GM19372 (cell line): ENCODE measurements around the gene JMJD4.
A peak's percentile ranks its signal among the peaks of the same experiment; 100 is the strongest.
"Not testable (repeated sequence)": the region's sequence is repeated elsewhere in the genome, so short reads cannot be mapped to it uniquely, and the experiment has no call there.

ENCODE experiments used
- ATAC-seq: cut with Tn5 transposase; IDR thresholded peaks from one replicate; pipeline ENCODE4 v1.9.1; 2021; ENCODE audit warnings: mild to moderate bottlenecking, low read depth, moderate library complexity; ENCODE audit not compliant: unreplicated experiment

JMJD4 gene

GRCh38 chr1:227733751-227734545 is 1.2 kb downstream of the JMJD4 start:
- no peak for ATAC-seq

- no peak for ATAC-seq
Measured at GRCh38 chr1:227733309-227733705, 1.8 kb downstream of the JMJD4 start.

- no peak for ATAC-seq
Measured at GRCh38 chr1:227732586-227733308, 2.4 kb downstream of the JMJD4 start.

- no peak for ATAC-seq
Measured at GRCh38 chr1:227731696-227732585, 3.2 kb downstream of the JMJD4 start.

GRCh38 chr1:227731241-227731677 is 3.8 kb downstream of the JMJD4 start:
- ATAC-seq: no peak

DNA sequence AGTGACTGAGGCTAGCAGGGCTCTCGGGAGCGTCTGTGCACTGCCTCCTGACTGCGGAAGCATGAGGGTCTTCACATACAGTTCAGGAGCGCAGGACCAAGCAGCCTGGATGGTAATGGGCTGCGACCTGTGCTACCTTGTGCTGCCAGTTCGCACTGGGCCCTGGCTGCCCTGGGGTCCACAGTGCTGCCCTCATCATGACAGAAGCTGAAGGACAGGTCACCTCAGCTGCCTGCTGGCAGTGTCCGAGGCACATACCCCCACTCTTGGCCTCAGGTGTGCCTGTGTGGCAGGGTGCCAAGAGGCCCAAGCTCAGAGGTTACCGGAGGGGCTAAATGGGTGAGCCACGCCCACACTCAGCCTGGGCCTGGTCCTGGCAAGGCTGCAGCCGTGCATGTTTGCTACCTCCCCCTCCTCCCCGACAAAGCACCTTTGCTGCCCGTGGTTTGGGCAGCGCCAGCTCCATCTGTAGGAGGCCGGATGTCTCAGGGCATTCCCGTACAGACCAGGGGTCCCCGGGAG is 4.4 kb downstream of the JMJD4 start:
- ATAC-seq: no peak

DNA sequence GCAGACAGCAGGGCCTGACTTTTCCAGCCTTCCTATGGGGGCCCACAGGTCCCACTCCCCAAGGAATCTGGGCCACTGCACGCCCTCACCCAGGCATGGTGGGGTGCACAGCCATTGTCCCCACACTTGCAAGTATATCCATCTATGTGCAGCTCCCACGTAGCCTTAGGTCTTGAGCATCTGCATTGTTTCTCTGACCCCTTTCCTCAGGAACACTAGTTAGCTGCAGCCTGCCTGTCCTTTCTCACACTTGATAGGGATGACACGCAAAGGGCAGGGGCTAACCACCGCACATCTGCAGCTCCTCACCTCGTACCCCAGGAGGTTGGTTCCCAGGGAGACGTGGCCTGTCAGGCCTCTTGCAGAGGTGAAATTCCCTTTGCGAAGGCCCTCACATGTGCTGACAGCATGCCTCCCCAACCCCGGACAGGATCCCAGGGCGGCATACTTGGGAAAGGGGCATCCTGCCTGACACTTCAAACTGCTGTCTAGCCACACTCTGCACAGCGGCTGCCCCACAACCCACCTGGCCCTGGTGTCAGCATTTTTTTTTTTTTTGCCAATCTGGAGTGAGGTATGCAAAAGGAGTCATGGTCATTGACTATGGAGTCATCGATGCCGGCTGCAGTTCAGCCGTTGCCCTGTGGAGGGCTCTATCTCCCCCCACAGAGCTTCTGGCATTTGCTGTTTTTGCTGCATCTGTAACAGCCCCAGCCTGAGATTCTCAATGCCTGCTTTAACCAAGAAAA is 5.0 kb downstream of the JMJD4 start:
- no peak for ATAC-seq

DNA sequence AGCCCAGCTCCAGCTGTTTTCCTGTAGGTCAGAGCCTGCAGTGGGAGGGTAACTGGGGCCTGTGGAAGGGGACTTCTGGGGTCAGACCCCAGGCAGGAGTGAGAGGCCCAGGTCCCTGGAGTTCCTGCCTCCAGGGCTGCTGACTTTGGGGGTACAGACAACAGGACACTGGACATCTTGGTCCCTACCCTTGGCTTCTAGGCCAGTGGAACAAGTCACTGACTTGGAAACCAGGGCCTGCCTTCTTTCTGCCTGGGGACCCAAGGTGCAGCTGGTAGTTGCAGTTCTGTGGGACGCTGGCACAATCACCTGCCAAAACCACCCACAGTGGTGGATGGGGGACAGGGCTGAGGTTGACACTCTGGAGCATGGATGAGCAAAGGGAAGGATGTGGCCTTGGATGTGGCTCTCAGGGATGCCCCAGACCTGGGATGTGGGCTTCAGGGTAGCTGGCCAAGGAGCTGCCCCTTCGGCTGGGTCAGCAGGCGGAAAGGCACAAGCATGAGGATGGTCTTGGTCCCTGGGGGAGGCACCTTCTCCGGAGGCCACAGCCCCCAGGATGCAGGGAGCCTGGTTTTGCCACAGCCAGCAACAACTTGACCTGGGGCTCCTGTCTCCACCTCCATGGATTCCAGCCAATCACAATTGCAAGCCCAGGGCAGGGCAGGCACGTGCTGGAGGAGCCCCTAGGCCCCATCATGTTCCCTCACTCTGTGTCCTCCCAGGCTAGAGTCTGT is 5.8 kb downstream of the JMJD4 start:
- ATAC-seq: no peak

GRCh38 chr1:227728892-227729143 is 6.3 kb downstream of the JMJD4 start:
- ATAC-seq: no peak

DNA sequence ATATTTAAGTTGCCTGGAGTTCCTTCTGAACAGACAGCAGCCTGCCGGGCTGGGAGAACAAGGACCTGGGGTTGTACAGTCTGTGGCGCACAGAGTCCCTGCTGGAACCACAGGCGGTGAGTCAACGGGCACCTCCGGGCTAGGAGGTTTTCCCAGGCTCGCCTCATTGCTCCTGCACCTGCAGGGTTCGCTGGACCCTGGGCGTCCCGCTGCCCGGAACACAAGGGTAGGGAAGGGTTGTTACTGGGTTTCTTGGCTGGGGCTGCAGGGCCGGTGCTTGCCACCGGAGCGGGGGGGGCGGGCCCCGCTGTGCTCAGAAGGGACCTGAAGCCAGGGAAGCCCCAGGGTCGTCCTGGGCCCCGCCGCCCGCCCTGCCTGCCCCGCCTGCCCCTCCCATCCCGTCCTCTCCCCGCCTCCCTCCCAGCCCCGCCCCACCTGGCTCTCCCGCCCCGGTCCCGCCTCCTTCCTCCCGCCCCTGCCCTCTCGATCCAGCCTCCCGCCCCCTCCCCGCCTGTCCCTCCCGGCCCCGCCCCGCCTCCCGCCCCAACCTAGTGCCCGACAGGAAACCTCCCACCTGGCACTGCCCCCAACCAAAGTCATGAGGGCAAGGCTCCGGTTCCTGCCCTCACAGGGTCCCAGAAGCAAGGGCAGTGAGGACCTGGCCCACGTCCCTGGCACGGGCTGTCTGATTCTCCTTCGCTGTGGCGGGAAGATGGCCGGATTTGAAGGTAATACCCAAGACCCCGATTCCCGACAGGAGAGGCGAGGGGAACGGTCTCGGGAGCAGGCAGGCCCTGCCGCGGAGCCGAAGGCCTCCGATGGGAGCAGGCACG is 6.8 kb downstream of the JMJD4 start:
- ATAC-seq: peak; percentile 43

GRCh38 chr1:227726924-227727599 is 8.0 kb downstream of the JMJD4 start:
- ATAC-seq: no peak

DNA sequence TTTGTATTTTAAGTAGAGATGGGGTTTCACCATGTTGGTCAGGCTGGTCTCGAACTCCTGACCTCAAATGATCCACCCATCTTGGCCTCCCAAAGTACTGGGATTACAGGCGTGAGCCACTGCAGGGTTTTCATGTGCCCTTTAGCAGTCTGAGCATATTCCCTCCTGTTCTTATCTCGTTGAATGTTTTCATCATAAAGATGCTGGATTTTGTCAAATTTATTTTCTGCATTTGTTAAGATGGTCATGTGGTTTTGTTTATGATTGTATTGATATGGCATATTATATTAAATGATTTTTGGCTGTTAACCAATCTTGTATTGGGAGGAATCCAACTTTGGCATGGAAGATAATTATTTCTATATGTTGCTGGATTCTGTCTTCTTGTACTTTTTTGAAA is 8.8 kb downstream of the JMJD4 start:
- ATAC-seq: no peak

- no peak for ATAC-seq
Measured at GRCh38 chr1:227725046-227725445, 10.1 kb downstream of the JMJD4 start.

DNA sequence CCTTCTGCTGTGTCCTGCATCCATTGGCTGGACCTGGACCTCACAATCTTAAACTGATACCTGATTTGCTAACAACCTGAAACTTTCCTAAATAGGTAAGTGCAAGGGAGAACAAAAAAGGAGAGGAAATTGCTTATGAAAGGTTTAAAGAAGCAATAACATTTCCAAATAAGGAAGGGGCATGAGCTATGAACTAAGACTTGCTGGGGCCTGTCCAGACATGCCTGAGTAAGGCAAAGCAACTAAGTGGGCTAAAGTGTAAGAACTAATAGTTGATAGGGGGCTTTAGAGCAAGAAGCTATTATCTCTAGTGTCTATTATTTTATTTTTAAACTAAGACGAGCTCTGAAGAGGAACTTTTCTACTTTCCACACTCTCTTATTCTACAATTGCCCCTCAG is 11.6 kb downstream of the JMJD4 start:
- no peak for ATAC-seq

DNA sequence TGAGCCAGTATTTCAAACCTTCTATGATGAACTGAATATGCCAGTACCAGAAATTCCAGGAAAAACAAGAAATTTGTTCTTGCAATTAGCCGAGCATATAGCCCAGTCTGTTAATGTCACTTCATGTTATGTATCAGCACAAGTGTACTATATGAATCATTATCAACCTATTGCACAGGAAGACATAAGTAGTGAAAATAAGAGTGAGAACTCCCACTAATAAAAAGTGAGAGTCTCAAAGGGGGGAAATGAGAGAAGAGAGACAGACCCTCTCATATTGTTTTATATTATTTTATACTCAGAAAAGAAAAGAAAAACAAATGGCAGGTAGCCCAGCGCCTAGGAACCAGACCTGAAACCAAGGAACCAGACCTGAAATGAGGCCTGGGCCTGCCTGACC is 16.2 kb downstream of the JMJD4 start:
- no peak for ATAC-seq

DNA sequence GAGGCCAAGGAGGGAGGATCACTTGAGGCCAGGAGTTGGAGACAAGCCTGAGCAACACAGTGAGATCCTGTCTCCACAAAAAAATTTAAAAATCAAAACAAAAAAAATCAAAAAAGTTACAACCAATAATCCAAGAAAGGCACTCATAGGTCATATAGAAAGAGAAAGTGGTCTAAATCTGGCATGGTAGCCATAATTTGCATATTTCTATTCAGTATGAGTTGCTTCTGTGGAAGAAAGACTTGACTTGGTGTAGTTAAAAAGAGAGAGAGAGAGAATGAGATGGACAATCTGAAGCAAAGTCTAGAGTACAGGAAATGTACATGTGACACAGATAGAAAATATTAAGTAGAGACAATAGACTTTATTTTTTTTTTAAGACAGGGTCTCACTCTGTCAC is 22.5 kb downstream of the JMJD4 start:
- ATAC-seq: no peak

DNA sequence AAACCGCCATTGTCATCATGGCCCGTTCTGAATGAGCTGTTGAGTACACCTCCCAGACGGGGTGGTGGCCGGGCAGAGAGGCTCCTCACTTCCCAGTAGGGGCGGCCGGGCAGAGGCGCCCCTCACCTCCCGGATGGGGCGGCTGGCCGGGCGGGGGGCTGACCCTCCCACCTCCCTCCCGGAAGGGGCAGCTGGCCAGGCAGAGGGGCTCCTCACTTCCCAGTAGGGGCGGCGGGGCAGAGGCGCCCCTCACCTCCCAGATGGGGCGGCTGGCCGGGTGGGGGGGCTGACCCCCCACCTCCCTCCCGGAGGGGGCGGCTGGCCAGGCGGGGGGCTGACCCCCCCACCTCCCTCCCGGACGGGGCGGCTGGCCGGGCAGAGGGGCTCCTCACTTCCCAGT is 24.6 kb downstream of the JMJD4 start:
- ATAC-seq: not testable (repeated sequence)

DNA sequence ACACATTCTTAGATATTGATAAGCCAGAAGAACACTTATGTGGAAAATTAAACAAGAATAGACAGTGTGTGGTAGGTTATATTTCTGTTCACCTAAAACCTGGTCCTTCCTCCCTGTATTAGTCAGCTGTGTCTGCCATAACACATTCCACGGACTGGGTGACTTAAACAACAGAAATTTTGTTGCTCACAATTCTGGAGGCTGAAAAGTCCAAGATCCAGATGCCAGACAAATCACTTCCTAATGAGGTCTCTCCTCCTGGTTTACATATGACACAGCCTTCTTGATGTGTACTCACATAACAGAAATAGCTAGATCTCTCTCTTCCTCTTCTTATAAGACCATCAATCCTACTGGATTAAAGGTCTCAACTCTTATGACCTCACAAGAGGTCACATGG is 25.7 kb downstream of the JMJD4 start:
- ATAC-seq: no peak
